ENCODE data around the gene FBN1. TPM values are rescaled to one million over a fixed set of nuclear protein-coding genes. Genes with fewer than 3 reads are reported as not detected.

FBN1 gene
- total and polyA plus RNA-seq, 2 of the 13 experiments (the other 11 are each of a cell fraction or from before 2014, with no cell fraction given) = 1.5 to 3.0 TPM

GRCh38 chr15:48400086-48400485 lies 245.4 kb downstream of the FBN1 start:
- in situ Hi-C loops (cut with HindIII; ENCODE audit: extremely low pct_ligation_motif_present, low pct_unique_long_range_greater_than_20kb) (no loop called here), intact Hi-C loops (cut with micrococcal nuclease; ENCODE audit: unreplicated experiment) (no loop called here)
- no TSS peak for BruUV-seq (replicated peaks)
- Histone ChIP-seq H3K9me3 (ENCODE audit: low read length) (no peaks in the 10 kb centered on the region), H3K36me3 (replicated peaks in 1 of 2; ENCODE audit: control insufficient read depth in 1 of 2, insufficient read depth in 2 of 2, low read length in 2 of 2) (no peaks in the 10 kb centered on the region), H4K20me1 (ENCODE audit: insufficient read depth, low read length) (no peaks in the 10 kb centered on the region), H2AFZ (ENCODE audit: low read length) (no peak overlapping the region), H3K27me3 (ENCODE audit: control insufficient read depth in 1 of 2, insufficient read depth in 2 of 2, low read length in 2 of 2) (0 out of 5 replicates have a peak, but pooled peaks cover 0 to 2% of the 10 kb centered on the region in 2 experiments), H3K27ac (ENCODE audit: extremely low read length, insufficient read depth, low read length) (no peak overlapping the region), H3K4me2 (ENCODE audit: low read depth, low read length) (no peak overlapping the region), H3K79me2 (ENCODE audit: insufficient read depth, low read length) (no peaks in the 10 kb centered on the region), H3K9ac (ENCODE audit: insufficient read depth, low read depth, low read length) (no peak overlapping the region), H3K4me3 (replicated peaks in 1 of 3; ENCODE audit: insufficient read depth in 1 of 3, low read depth in 2 of 3, low read length in 3 of 3) (no peak overlapping the region), H3K4me1 (ENCODE audit: insufficient read depth, low read length) (no peaks in the 10 kb centered on the region)
- TF ChIP-seq TARDBP (CRISPR knock-in tag; IDR thresholded peaks at IDR 0.05) (no peak), ATF7 (IDR thresholded peaks at IDR 0.05) (no peak), ATF7 (CRISPR knock-in tag; IDR thresholded peaks at IDR 0.05) (no peak), RNF2 (conservative IDR thresholded peaks at IDR 0.05; ENCODE audit: low read depth) (no peak), HNRNPUL1 (IDR thresholded peaks at IDR 0.05; ENCODE audit: low read depth, low read length) (no peak), ZNF720 (CRISPR knock-in tag; IDR thresholded peaks at IDR 0.05) (no peak)
- TF ChIP-seq, protein P1, sequence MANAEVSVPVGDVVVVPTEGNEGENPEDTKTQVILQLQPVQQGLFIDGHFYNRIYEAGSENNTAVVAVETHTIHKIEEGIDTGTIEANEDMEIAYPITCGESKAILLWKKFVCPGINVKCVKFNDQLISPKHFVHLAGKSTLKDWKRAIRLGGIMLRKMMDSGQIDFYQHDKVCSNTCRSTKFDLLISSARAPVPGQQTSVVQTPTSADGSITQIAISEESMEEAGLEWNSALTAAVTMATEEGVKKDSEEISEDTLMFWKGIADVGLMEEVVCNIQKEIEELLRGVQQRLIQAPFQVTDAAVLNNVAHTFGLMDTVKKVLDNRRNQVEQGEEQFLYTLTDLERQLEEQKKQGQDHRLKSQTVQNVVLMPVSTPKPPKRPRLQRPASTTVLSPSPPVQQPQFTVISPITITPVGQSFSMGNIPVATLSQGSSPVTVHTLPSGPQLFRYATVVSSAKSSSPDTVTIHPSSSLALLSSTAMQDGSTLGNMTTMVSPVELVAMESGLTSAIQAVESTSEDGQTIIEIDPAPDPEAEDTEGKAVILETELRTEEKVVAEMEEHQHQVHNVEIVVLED (CRISPR knock-in tag; IDR thresholded peaks at IDR 0.05; ENCODE audit: borderline replicate concordance) = no peak
- ChIA-PET POLR2A (no interaction called here), CTCF (ENCODE audit: low intra/inter-chr PET ratio, low total read pairs) (no interaction called here)
- no peak for DNase-seq (ENCODE audit: low spot score)
- 2% methylated on average over 2 of the region's 2 CpGs for WGBS (ENCODE audit: low lambda C conversion rate)
- no peak for FAIRE-seq
- ATAC-seq = no peak

GRCh38 chr15:48397841-48398240 lies 247.7 kb downstream of the FBN1 start:
- CTCF ChIA-PET (ENCODE audit: low intra/inter-chr PET ratio, low total read pairs) = no interaction called here
- BruUV-seq (replicated peaks) = no TSS peak
- POLR2A ChIA-PET = no interaction called here
- TF ChIP-seq ZNF629 (CRISPR knock-in tag; conservative IDR thresholded peaks at IDR 0.05) = no peak
- TF ChIP-seq CCAR2 (optimal IDR thresholded peaks at IDR 0.05; ENCODE audit: low read depth, low read length) = no peak
- TF ChIP-seq, protein P2, sequence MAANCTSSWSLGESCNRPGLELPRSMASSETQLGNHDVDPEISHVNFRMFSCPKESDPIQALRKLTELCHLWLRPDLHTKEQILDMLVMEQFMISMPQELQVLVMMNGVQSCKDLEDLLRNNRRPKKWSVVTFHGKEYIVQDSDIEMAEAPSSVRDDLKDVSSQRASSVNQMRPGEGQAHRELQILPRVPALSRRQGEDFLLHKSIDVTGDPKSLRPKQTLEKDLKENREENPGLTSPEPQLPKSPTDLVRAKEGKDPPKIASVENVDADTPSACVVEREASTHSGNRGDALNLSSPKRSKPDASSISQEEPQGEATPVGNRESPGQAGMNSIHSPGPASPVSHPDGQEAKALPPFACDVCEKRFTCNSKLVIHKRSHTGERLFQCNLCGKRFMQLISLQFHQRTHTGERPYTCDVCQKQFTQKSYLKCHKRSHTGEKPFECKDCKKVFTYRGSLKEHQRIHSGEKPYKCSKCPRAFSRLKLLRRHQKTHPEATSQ (CRISPR knock-in tag; IDR thresholded peaks at IDR 0.05; ENCODE audit: borderline replicate concordance) = no peak
- no peak for TF ChIP-seq GABPA (IDR thresholded peaks at IDR 0.05; ENCODE audit: low read depth, low read length)
- TF ChIP-seq GABPA (CRISPR knock-in tag; IDR thresholded peaks at IDR 0.05; ENCODE audit: low read depth) = no peak
- no peak for TF ChIP-seq ZNF143 (CRISPR knock-in tag; IDR thresholded peaks at IDR 0.05)
- no peak for TF ChIP-seq REXO4 (CRISPR knock-in tag; IDR thresholded peaks at IDR 0.05; ENCODE audit: borderline replicate concordance)
- TF ChIP-seq ZKSCAN8 (CRISPR knock-in tag; IDR thresholded peaks at IDR 0.05; ENCODE audit: borderline replicate concordance) = no peak
- no peak for TF ChIP-seq PHF20 (CRISPR knock-in tag; IDR thresholded peaks at IDR 0.05)
- TF ChIP-seq NKX3-1 (CRISPR knock-in tag; IDR thresholded peaks at IDR 0.05) = no peak
- TF ChIP-seq JARID2 (CRISPR knock-in tag; IDR thresholded peaks at IDR 0.05; ENCODE audit: insufficient replicate concordance) = no peak
- no peak for TF ChIP-seq ZFP1 (CRISPR knock-in tag; IDR thresholded peaks at IDR 0.05)

More at GRCh38 chr15:48397841-48398240, 247.7 kb downstream of the FBN1 start:
- no peaks in the 10 kb centered on the region for H3K36me3 ChIP-seq (replicated peaks in 1 of 2; ENCODE audit: control insufficient read depth in 1 of 2, insufficient read depth in 2 of 2, low read length in 2 of 2)
- H3K9ac ChIP-seq (ENCODE audit: insufficient read depth, low read depth, low read length) = no peak overlapping the region
- DNase-seq (ENCODE audit: low spot score) = no peak
- no peaks in the 10 kb centered on the region for H4K20me1 ChIP-seq (ENCODE audit: insufficient read depth, low read length)
- no peaks in the 10 kb centered on the region for H3K79me2 ChIP-seq (ENCODE audit: insufficient read depth, low read length)
- in situ Hi-C loops (cut with HindIII; ENCODE audit: extremely low pct_ligation_motif_present, low pct_unique_long_range_greater_than_20kb) (no loop called here), intact Hi-C loops (cut with micrococcal nuclease; ENCODE audit: unreplicated experiment) (no loop called here)
- no peak for FAIRE-seq
- H2AFZ ChIP-seq (ENCODE audit: low read length) = no peak overlapping the region
- no peak overlapping the region for H3K27ac ChIP-seq (ENCODE audit: extremely low read length, insufficient read depth, low read length)
- no peak overlapping the region for H3K4me3 ChIP-seq (replicated peaks in 1 of 3; ENCODE audit: insufficient read depth in 1 of 3, low read depth in 2 of 3, low read length in 3 of 3)
- H3K27me3 ChIP-seq (ENCODE audit: control insufficient read depth in 1 of 2, insufficient read depth in 2 of 2, low read length in 2 of 2) = 0 out of 5 replicates have a peak, but pooled peaks cover 0 to 2% of the 10 kb centered on the region in 2 experiments
- H3K9me3 ChIP-seq (ENCODE audit: low read length) = no peaks in the 10 kb centered on the region
- 46% methylated on average over 5 of the region's 5 CpGs for WGBS (ENCODE audit: low lambda C conversion rate)
- no peak for ATAC-seq
- no peaks in the 10 kb centered on the region for H3K4me1 ChIP-seq (ENCODE audit: insufficient read depth, low read length)
- H3K4me2 ChIP-seq (ENCODE audit: low read depth, low read length) = no peak overlapping the region
